ENCODE data around the gene MRRF. TPM values are rescaled to one million over a fixed set of nuclear protein-coding genes. Genes with fewer than 3 reads are reported as not detected.

The MRRF gene
- total RNA-seq, 2 experiments from 2014 or later = 69.8 to 76.0 TPM

GRCh38 chr9:122309861-122310260, 45.2 kb downstream of the MRRF start:
- Mint-ChIP-seq H3K27ac (no peak overlapping the region), H3K9me3 (no peaks in the 10 kb centered on the region), H3K36me3 (ENCODE audit: low read depth) (peaks cover 47% of the 10 kb centered on the region), H3K4me1 (ENCODE audit: low read depth) (no peaks in the 10 kb centered on the region), H3K4me3 (no peak overlapping the region), H3K27me3 (no peaks in the 10 kb centered on the region)
- ChIA-PET CTCF (interaction anchor here (1.0 kb wide), 1 partner anchor 187 kb away, joined by 3 read pairs; no protein-coding TSS in a partner anchor), POLR2A (interaction anchor here (0.7 kb wide), 1 partner anchor 44 kb away, joined by 3 read pairs; no protein-coding TSS in a partner anchor)
- DNase-seq (no peak), ATAC-seq (no peak)
- intact Hi-C loops (cut with micrococcal nuclease) = no loop called here
- TF ChIP-seq CTCF (IDR thresholded peaks at IDR 0.05) = no peak

GRCh38 chr9:122314165-122314564, 49.5 kb downstream of the MRRF start:
- no peaks in the 10 kb centered on the region for H3K4me1 Mint-ChIP-seq (ENCODE audit: low read depth)
- no peaks in the 10 kb centered on the region for H3K9me3 Mint-ChIP-seq
- POLR2A ChIA-PET = no interaction called here
- ATAC-seq (no peak), DNase-seq (no peak)
- CTCF ChIA-PET = interaction anchor here (1.1 to 1.8 kb wide), 2 partner anchors 36 to 189 kb away, joined by 5 to 6 read pairs; no protein-coding TSS in a partner anchor
- TF ChIP-seq CTCF (IDR thresholded peaks at IDR 0.05) = no peak
- H3K4me3 Mint-ChIP-seq = no peak overlapping the region
- H3K36me3 Mint-ChIP-seq (ENCODE audit: low read depth) = peaks cover 35% of the 10 kb centered on the region
- intact Hi-C loops (cut with micrococcal nuclease) = no loop called here
- H3K27me3 Mint-ChIP-seq = no peaks in the 10 kb centered on the region
- H3K27ac Mint-ChIP-seq = no peak overlapping the region

GRCh38 chr9:122315534-122315933, 50.9 kb downstream of the MRRF start:
- peaks cover 3% of the 10 kb centered on the region for H3K4me1 Mint-ChIP-seq (ENCODE audit: low read depth)
- no peaks in the 10 kb centered on the region for H3K9me3 Mint-ChIP-seq
- no peak overlapping the region for H3K4me3 Mint-ChIP-seq
- no peak overlapping the region for H3K27ac Mint-ChIP-seq
- intact Hi-C loops (cut with micrococcal nuclease) = no loop called here
- DNase-seq (no peak), ATAC-seq (no peak)
- H3K27me3 Mint-ChIP-seq = no peaks in the 10 kb centered on the region
- H3K36me3 Mint-ChIP-seq (ENCODE audit: low read depth) = peaks cover 37% of the 10 kb centered on the region
- TF ChIP-seq CTCF (IDR thresholded peaks at IDR 0.05) = no peak
- CTCF ChIA-PET = interaction anchor here (1.1 to 1.8 kb wide), 4 partner anchors 35 to 216 kb away, joined by 3 to 6 read pairs (median 4); no protein-coding TSS in a partner anchor
- POLR2A ChIA-PET = interaction anchor here (0.9 kb wide), 1 partner anchor 12 kb away, joined by 3 read pairs; no protein-coding TSS in a partner anchor

DNA sequence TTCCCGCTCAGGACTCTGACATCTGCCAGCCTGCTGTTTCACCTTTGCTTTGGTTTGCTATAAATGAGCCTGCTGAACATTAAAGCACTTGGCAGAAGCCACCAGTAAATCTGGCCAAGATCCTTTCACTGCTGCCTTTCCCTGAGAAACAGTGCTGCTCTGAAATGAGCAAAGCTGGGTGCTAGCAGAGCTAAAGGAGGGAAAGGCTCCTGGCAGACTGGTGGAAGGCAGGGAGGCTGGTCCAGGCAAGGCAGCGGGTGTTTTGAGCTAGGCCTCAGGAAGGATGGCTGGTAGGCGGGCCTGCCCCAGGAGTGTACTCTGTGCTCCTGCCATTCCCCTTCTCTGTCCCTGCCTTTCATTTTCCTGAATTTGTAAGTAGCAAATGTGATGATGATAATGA, 53.6 kb downstream of the MRRF start:
- DNase-seq (no peak), ATAC-seq (no peak)
- intact Hi-C loops (cut with micrococcal nuclease) = no loop called here
- TF ChIP-seq CTCF (IDR thresholded peaks at IDR 0.05) = no peak
- H3K36me3 Mint-ChIP-seq (ENCODE audit: low read depth) = peaks cover 35% of the 10 kb centered on the region
- CTCF ChIA-PET = interaction anchor here (1.3 kb wide), 1 partner anchor 219 kb away, joined by 4 read pairs; no protein-coding TSS in a partner anchor
- no peaks in the 10 kb centered on the region for H3K27me3 Mint-ChIP-seq
- POLR2A ChIA-PET = no interaction called here
- no peak overlapping the region for H3K4me3 Mint-ChIP-seq
- no peaks in the 10 kb centered on the region for H3K9me3 Mint-ChIP-seq
- peaks cover 3% of the 10 kb centered on the region for H3K4me1 Mint-ChIP-seq (ENCODE audit: low read depth)
- H3K27ac Mint-ChIP-seq = no peak overlapping the region

GRCh38 chr9:122320413-122320881, 55.8 kb downstream of the MRRF start:
- intact Hi-C loops (cut with micrococcal nuclease) = no loop called here
- Mint-ChIP-seq H3K36me3 (ENCODE audit: low read depth) (peaks cover 32% of the 10 kb centered on the region), H3K27ac (no peak overlapping the region), H3K4me3 (no peak overlapping the region), H3K4me1 (ENCODE audit: low read depth) (peaks cover 8% of the 10 kb centered on the region), H3K27me3 (no peaks in the 10 kb centered on the region), H3K9me3 (no peaks in the 10 kb centered on the region)
- TF ChIP-seq CTCF (IDR thresholded peaks at IDR 0.05) = no peak
- no peak for DNase-seq
- ChIA-PET CTCF (no interaction called here), POLR2A (interaction anchor here (1.6 kb wide), 1 partner anchor 24 kb away, joined by 3 read pairs; no protein-coding TSS in a partner anchor)
- no peak for ATAC-seq

Data from activated CD8-positive, alpha-beta T cell treated with anti-CD3 and anti-CD28 coated beads for 36 hours (primary cell).